A549 (cell line): ENCODE measurements around the gene SETBP1.

Experiments
- CHD2 ChIP-seq: fragments of 150-350 bp; IDR thresholded peaks from 2 replicates; pipeline ENCODE4 v1.6.1; 2014; ENCODE audit warnings: low read length; ENCODE audit not compliant: partially characterized antibody
- CTCF ChIP-seq: fragments of >200 bp; sonication (Bioruptor Twin); formaldehyde crosslinking; IDR thresholded peaks from 3 replicates; pipeline ENCODE4 v1.5.1; 2016
- EP300 ChIP-seq, 2 experiments: fragments of >200 bp; sonication (Bioruptor Twin); formaldehyde crosslinking; IDR thresholded peaks; 2 replicates in 1 of 2; 3 replicates in 1 of 2; pipeline ENCODE4 v1.6.1; 2016 to 2017
- ESRRA ChIP-seq: fragments of 150-350 bp; IDR thresholded peaks from 2 replicates; pipeline ENCODE4 v1.6.1; 2014; ENCODE audit warnings: mild to moderate bottlenecking, low read length, borderline replicate concordance
- HDAC2 ChIP-seq: fragments of 200-600 bp; sonication (generic); IDR thresholded peaks from 2 replicates; pipeline ENCODE4 v1.6.1; 2016
- HOXA7 ChIP-seq: fragments of 250-450 bp; sonication (Bioruptor Pico); IDR thresholded peaks from 2 replicates; pipeline ENCODE4 v1.5.0; 2020; ENCODE audit warnings: mild to moderate bottlenecking, moderate library complexity
- MAX ChIP-seq: IDR thresholded peaks from 2 replicates; pipeline ENCODE4 v1.6.1; 2012
- NPAS2 ChIP-seq: fragments of 250-450 bp; sonication (Bioruptor Pico); IDR thresholded peaks from 2 replicates; pipeline ENCODE4 v1.8.0; 2022; ENCODE audit warnings: mild to moderate bottlenecking, moderate library complexity, borderline replicate concordance
- RAD21 ChIP-seq, 2 experiments: fragments of >200 bp in 1 of 2; sonication (Bioruptor Twin) in 1 of 2; formaldehyde crosslinking in 1 of 2; IDR thresholded peaks in 1 of 2; conservative IDR thresholded peaks in 1 of 2; 2 replicates in 1 of 2; 3 replicates in 1 of 2; pipeline ENCODE4 v1.6.1; 2012 to 2018; ENCODE audit warnings: inconsistent platforms in 1 of 2
- RARB ChIP-seq: fragments of 250-450 bp; sonication (Bioruptor Pico); IDR thresholded peaks from 2 replicates; pipeline ENCODE4 v1.8.0; 2021; ENCODE audit warnings: mild to moderate bottlenecking, moderate library complexity
- REST ChIP-seq: fragments of 200-600 bp; sonication (generic); IDR thresholded peaks from 2 replicates; pipeline ENCODE4 v1.6.1; 2016; ENCODE audit warnings: antibody characterized with exemption, mild to moderate bottlenecking, moderate library complexity
- USF2 ChIP-seq: fragments of 450-650 bp; IDR thresholded peaks from 2 replicates; pipeline ENCODE4 v1.6.1; 2014; ENCODE audit warnings: antibody characterized with exemption

GRCh38 chr18:44880170-44880569 lies 199.5 kb downstream of the SETBP1 start:
- no peak for TF ChIP-seq REST
- no peak for TF ChIP-seq USF2
- TF ChIP-seq MAX: no peak
- TF ChIP-seq HDAC2: no peak
- TF ChIP-seq RARB: no peak
- TF ChIP-seq ESRRA: no peak
- no peak for TF ChIP-seq EP300 (IDR thresholded peaks at IDR 0.05)
- no peak for TF ChIP-seq CTCF
- no peak for TF ChIP-seq HOXA7 (CRISPR knock-in tag)
- TF ChIP-seq NPAS2: no peak
- no peak for TF ChIP-seq RAD21 (conservative IDR thresholded peaks at IDR 0.05 in 1 of 2, IDR thresholded peaks at IDR 0.05 in 1 of 2)
- TF ChIP-seq CHD2: no peak
